Ovary (tissue), 9 donors: ENCODE results near the gene KIF9. TPM values are rescaled to one million over a fixed set of nuclear protein-coding genes. Genes with fewer than 3 reads are reported as not detected.
"Not testable (repeated sequence)": the region's sequence is repeated elsewhere in the genome, so short reads cannot be mapped to it uniquely, and the experiment has no call there.

Source experiments
- DNase-seq, 5 donors: peaks; one replicate each; pipeline ENCODE4 v3.0.0-alpha.2; 2019 to 2020
- H3K27ac ChIP-seq, 2 donors: fragments of 200-600 bp; one replicate each; pipeline versions ENCODE4 v1.5.1 to v1.8.0; 2019 to 2022
- H3K27me3 ChIP-seq: fragments of 200-600 bp; one replicate; pipeline ENCODE4 v1.8.0; 2022
- H3K36me3 ChIP-seq: fragments of 200-600 bp; sonication (generic); one replicate; pipeline ENCODE4 v1.5.1; 2019
- H3K4me1 ChIP-seq: one replicate; pipeline ENCODE4 v1.8.1; 2013; ENCODE audit warnings: mild to moderate bottlenecking, moderate library complexity; ENCODE audit not compliant: insufficient read depth
- H3K4me3 ChIP-seq: fragments of 200-600 bp; sonication (generic); one replicate; pipeline ENCODE4 v1.5.1; 2017
- H3K9me3 ChIP-seq, 2 donors: fragments of 200-600 bp in 1 of 2; sonication (generic) in 1 of 2; one replicate each; pipeline versions ENCODE4 v1.5.1 to v1.8.1; 2013 to 2019; ENCODE audit warnings: mild to moderate bottlenecking in 1 of 2, moderate library complexity in 1 of 2
- EP300 ChIP-seq: sonication (generic); formaldehyde crosslinking; IDR thresholded peaks from one replicate; pipeline ENCODE4 v1.6.1; 2017; ENCODE audit warnings: antibody characterized with exemption
- POLR2A ChIP-seq: fragments of 450-650 bp; IDR thresholded peaks from one replicate; pipeline ENCODE4 v1.6.1; 2017; ENCODE audit warnings: antibody characterized with exemption, mild to moderate bottlenecking, moderate library complexity
- WGBS, 3 donors: extraction: QIAGEN DNeasy Blood & Tissue Kit in 1 of 3; methylation state at CpG; one replicate each; pipeline versions ENCODE4 v1.1.5 to v1.1.7; 2013 to 2017; 5-methylcytosine and 5-hydroxymethylcytosine counted together
- intact Hi-C, 4 donors: fragments of 100-400 bp; cut with DNase I; formaldehyde crosslinking; loops; one replicate each; pipeline versions ENCODE4 v1.11.0 to v1.15.1; 2022 to 2023
- polyA plus RNA-seq, 2 donors: library from polyadenylated mRNA; stranded (reverse); fragments of 200-250 nt in 1 of 2; fragments of 350-450 nt in 1 of 2; fragmentation: Illumina TruSeq in 1 of 2; extraction: RNeasy Lipid Tissue Mini Kit (QIAGEN cat#74804) in 1 of 2; gene quantifications; one replicate each; pipeline ENCODE4 v1.2.3, GENCODE V29; 2013 to 2014
- total RNA-seq, 7 donors: library from RNA; depleted of rRNA in 2 of 7; stranded (reverse); fragments of >200 nt in 2 of 7; fragmentation: NEBNext Ultra II Directional in 3 of 7; extraction: Animal tissue kit (Norgen Biotek cat#: 25700) in 3 of 7; gene quantifications; one replicate each; pipeline versions ENCODE4 v1.1.0 to v1.2.4, GENCODE V29; 2016 to 2023
- TF ChIP-seq, protein P1 (sequence below), 3 donors: fragments of 450-650 bp in 2 of 3; fragments of 200-600 bp in 1 of 3; IDR thresholded peaks; one replicate each; pipeline versions ENCODE4 v1.5.1 to v1.8.0; 2016 to 2022; ENCODE audit warnings: antibody characterized with exemption in 3 of 3, mild to moderate bottlenecking in 1 of 3
- donor health status: DM: no; HTN: no; CAD: no; lungs with moderate emphysema.
- donor health status: DM: no; HTN: no; CAD: no.
- donor health status: Bipolar disorder and iron deficiency.
- donor health status: DM: yes; HTN: yes; CAD: no.
- donor health status: DM: no; HTN: no; CAD: no.
- donor health status: DM: yes; HTN: yes; CAD: no.

Gene KIF9
- total and polyA plus RNA-seq, 9 donors: 2.5 to 29.4 (median 4.8) TPM

DNA sequence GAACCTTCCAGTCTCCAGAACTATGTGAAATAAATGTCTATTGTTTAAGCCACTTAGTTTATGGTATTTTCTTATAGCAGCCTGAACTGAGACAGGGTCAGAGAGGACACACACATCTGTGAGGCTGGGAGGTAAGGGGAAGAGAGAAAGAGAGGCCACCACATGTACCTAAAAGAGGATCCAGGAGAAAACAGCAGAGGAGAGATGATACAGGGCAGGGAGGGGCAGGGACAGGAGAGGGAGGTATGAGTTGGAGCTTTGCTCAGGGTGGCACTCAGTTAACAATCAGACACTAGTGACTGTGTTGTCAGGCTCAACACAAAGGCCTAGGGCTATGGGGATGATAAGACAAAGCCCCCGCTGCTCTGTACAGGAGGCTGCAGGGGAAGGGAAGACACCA, 17.6 kb downstream of the KIF9 start:
- DNase-seq: peak in 1 of 5 donors; percentile 12
- H3K27ac ChIP-seq: no peak overlapping the region
- no peaks in the 10 kb centered on the region for H3K9me3 ChIP-seq
- H3K4me3 ChIP-seq: no peak overlapping the region
- 93 to 100% (median 94%) methylated on average over 1 of the region's 1 CpG for WGBS, 3 donors
- peaks cover 5% of the 10 kb centered on the region for H3K4me1 ChIP-seq
- TF ChIP-seq, protein P1, sequence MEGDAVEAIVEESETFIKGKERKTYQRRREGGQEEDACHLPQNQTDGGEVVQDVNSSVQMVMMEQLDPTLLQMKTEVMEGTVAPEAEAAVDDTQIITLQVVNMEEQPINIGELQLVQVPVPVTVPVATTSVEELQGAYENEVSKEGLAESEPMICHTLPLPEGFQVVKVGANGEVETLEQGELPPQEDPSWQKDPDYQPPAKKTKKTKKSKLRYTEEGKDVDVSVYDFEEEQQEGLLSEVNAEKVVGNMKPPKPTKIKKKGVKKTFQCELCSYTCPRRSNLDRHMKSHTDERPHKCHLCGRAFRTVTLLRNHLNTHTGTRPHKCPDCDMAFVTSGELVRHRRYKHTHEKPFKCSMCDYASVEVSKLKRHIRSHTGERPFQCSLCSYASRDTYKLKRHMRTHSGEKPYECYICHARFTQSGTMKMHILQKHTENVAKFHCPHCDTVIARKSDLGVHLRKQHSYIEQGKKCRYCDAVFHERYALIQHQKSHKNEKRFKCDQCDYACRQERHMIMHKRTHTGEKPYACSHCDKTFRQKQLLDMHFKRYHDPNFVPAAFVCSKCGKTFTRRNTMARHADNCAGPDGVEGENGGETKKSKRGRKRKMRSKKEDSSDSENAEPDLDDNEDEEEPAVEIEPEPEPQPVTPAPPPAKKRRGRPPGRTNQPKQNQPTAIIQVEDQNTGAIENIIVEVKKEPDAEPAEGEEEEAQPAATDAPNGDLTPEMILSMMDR (IDR thresholded peaks at IDR 0.05): no peak
- no peak for TF ChIP-seq EP300
- TF ChIP-seq POLR2A: no peak
- H3K36me3 ChIP-seq: no peaks in the 10 kb centered on the region
- H3K27me3 ChIP-seq: no peaks in the 10 kb centered on the region
- intact Hi-C loops: no loop called here

DNA sequence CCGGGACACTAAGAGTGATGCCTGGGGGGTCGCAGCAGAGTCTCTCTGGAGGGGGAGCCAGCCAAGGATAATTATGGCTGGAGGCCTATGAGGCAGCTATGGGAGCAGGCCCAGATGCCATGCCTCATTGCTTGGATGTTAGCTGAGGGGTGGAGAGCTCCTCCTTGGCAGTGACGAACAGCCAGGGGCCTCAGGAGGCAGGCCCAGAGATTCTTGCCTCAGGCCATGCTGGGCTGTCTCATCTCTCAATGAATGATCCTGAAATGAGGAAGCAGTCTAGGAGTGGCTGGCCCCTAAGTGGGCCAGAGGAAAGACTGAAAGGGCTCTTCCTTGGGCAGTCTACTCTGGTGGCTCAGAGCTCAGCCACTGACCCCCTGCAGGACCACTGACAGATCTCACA, 21.3 kb downstream of the KIF9 start:
- peak in 1 of 5 donors; percentile 5 for DNase-seq
- WGBS, 3 donors: 85 to 89% (median 89%) methylated on average over 3 of the region's 3 CpGs
- intact Hi-C loops: no loop called here
- H3K36me3 ChIP-seq: no peaks in the 10 kb centered on the region
- no peaks in the 10 kb centered on the region for H3K9me3 ChIP-seq
- no peaks in the 10 kb centered on the region for H3K27me3 ChIP-seq
- no peak for TF ChIP-seq EP300
- no peak for TF ChIP-seq POLR2A
- TF ChIP-seq, protein P1 (IDR thresholded peaks at IDR 0.05): no peak
- no peak overlapping the region for H3K27ac ChIP-seq
- H3K4me1 ChIP-seq: no peaks in the 10 kb centered on the region
- H3K4me3 ChIP-seq: no peak overlapping the region

DNA sequence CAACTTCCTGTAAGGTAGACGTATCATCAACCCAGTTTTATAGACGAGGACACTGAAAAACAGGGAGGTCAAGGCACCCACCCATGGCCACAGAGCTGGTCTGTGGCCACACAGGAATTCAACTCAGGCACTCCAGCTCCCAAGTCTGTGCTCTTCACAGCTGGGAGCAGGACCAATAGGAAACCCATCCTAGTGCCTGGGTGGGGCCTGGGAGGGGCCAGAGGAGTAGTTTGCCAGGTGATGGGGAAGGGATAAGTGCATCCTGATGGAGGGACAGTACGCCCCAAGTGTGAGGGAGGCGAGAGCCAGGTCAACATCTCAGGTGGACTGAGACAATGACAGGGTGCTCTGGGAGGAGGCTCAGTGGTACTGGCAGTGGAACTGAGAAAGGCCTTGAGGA, 22.0 kb downstream of the KIF9 start:
- Histone ChIP-seq H3K4me1 (no peaks in the 10 kb centered on the region), H3K27ac (no peak overlapping the region), H3K4me3 (no peak overlapping the region), H3K27me3 (no peaks in the 10 kb centered on the region), H3K36me3 (no peaks in the 10 kb centered on the region), H3K9me3 (no peaks in the 10 kb centered on the region)
- intact Hi-C loops: no loop called here
- TF ChIP-seq, protein P1 (IDR thresholded peaks at IDR 0.05): no peak
- no peak for TF ChIP-seq EP300
- no peak for TF ChIP-seq POLR2A
- 87 to 89% (median 89%) methylated on average over 4 of the region's 4 CpGs for WGBS, 3 donors
- DNase-seq: peak in 1 of 5 donors; percentile 9

DNA sequence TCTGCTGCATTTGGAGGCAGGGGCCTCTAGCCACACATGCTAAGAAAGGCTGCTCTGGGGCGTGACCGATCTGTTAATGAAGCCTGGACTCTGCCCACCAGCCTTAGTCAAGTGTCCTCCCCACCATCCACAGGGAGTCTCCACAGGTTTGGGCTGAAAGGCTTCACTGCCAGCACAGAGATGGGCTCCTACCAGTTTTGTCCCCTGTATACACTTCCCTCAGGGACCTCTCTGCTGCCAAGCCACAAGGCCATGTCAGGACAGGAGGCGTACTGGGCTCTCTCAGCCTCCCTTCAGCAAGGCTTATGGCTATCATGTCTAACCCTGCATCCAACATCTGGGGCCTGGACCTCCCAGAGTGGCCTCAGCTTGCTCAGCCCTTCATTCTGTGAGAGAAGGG, 23.5 kb downstream of the KIF9 start:
- intact Hi-C loops: no loop called here
- DNase-seq: peak in 1 of 5 donors; percentile 11
- Histone ChIP-seq H3K27me3 (no peaks in the 10 kb centered on the region), H3K36me3 (no peaks in the 10 kb centered on the region), H3K4me3 (no peak overlapping the region), H3K9me3 (no peaks in the 10 kb centered on the region), H3K27ac (no peak overlapping the region), H3K4me1 (no peaks in the 10 kb centered on the region)
- TF ChIP-seq, protein P1 (IDR thresholded peaks at IDR 0.05): no peak
- TF ChIP-seq POLR2A: no peak
- 87 to 99% (median 89%) methylated on average over 3 of the region's 3 CpGs for WGBS, 3 donors

DNA sequence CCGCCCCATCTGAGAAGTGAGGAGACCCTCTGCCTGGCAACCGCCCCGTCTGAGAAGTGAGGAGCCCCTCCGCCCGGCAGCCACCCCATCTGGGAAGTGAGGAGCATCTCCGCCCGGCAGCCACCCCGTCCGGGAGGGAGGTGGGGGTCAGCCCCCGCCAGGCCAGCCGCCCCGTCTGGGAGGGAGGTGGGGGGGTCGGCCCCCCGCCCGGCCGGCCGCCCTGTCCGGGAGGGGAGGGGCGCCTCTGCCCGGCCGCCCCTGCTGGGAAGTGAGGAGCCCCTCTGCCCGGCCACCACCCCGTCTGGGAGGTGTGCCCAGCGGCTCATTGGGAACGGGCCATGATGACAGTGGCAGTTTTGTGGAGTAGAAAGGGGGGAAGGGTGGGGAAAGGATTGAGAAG, 26.3 kb downstream of the KIF9 start:
- H3K4me3 ChIP-seq, H3K9me3 ChIP-seq, H3K27ac ChIP-seq, H3K4me1 ChIP-seq, H3K27me3 ChIP-seq, H3K36me3 ChIP-seq, intact Hi-C loops: not testable (repeated sequence)
- DNase-seq: peak in 1 of 5 donors; percentile 18
- 85 to 91% (median 90%) methylated on average over 10 to 19 of the region's 25 CpGs for whole genome bisulfite sequencing, 3 donors
